Activated CD8-positive, alpha-beta memory T cell treated with anti-CD3 and anti-CD28 coated beads, Interleukin-2, amount 50 U/mL, for 48 hours (primary cell): ENCODE data around the gene ZNF280A.
"Not testable (repeated sequence)": the region's sequence is repeated elsewhere in the genome, so short reads cannot be mapped to it uniquely, and the experiment has no call there.

Experiments
- DNase-seq: peaks from one replicate; pipeline ENCODE4 v3.0.0-alpha.2; 2020

The ZNF280A gene

DNA sequence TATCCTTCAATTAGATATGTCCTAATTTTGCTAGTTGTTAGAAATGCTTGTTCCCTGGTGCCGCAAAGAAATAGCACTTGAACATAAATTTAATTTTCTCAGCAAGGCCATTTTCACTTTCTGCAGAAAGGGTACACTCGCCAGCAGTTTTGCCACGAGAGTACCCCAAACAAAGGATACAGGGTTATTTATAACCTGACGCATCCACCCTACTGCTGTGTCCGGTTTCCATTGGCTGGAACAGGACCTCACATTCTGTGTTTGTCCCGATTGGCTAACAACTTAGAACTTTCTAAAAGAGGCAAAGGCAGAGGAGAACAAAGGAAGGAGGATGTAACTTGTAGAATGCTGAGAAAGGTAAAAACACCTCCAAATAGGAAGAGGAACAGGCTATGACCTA, 10.2 kb downstream of the ZNF280A start:
- not testable (repeated sequence) for DNase-seq

DNA sequence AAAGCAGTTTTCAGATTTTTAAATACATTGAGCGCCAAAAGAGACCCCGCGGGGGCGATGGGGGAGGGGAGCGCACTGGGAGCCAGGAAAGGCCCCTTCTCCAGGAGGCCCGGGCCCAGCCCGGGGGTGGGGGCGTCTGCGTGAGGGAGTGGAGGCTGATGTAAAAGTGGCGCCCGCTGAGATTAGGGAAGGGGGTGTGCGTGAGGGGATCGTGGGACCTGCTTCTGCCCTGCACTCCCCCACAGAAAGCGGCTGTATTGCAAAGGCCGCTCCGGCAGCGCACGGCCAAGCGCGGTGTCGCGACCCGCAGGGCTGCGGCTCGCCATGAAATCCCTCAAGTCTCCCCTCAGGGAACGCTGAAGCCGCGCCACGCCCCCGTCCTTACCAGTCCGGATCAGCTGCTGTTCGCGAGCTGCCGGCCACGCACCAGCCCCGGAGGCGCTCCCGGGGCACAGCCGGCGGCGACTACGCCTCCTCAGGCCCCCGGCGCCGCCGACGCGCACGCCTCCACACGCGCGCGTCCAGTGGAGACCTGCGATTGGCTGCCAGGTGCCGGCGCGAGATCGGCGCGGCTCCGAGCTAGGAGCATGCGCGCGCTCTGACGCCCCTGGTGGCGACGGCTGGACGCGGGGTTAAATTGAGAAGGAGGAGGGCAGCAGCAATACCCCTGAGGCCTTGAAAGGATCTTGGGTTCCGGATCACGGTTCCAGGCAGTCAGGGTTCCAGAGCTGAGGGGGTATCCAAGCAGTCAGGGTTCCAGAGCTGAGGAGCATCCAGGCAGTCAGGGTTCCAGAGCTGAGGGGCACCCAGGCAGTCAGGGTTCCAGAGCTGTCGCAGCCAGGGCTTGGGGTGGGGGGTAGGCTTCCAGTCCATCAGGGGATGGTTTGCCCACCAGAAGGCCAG, 11.5 kb downstream of the ZNF280A start, which contains the start of gene ZNF280B:
Gene ZNF280B, minus strand, starts transcription at position 469 of the 903 bp plus-strand sequence. CDS start 19,344 bp downstream, outside the sequence.
- peak; percentile 91 for DNase-seq

DNA sequence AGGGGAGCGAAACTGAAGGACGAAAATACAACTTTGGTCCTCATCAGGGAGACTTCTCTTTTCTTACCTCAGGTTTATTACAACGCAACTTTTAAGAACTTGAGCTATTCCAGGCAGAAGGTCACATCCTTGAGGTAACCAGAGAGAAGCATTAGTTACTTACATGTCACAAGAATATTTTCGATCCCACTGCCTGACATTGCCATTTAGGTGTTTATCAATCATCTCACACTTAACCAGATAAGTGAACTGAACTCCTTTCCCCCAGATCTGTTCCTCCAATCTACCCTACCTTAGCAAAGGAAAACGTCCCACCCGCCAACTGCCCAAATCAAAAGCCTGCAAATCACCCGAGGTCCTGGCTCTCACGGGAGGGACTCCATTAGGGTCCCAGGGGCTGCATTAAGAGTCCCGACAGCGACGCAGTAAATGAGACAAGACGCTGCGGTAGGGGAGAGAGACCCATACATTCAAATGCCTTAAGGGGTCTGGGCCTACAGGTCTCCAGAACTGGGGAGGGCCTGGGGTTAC, 12.3 kb downstream of the ZNF280A start:
- DNase-seq: no peak

DNA sequence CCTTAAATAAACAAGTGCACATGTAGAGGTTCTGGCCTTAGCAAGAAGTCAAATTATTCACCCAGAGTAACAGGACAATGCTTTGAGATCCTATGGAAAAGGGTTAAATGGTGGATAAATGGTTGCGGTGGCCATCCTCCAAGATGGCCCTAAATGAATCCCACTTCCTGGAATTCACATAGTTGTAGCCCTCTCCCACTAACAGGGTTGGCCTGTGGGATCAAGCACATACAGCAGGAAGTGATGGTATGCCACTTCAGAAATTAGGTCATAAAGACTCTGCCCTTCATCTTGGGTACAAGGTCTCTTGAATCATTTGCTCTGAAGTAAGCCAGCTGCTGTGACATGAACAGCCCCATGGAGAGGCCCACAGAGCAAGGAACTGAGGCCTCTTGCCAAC, 13.3 kb downstream of the ZNF280A start:
- DNase-seq: no peak

DNA sequence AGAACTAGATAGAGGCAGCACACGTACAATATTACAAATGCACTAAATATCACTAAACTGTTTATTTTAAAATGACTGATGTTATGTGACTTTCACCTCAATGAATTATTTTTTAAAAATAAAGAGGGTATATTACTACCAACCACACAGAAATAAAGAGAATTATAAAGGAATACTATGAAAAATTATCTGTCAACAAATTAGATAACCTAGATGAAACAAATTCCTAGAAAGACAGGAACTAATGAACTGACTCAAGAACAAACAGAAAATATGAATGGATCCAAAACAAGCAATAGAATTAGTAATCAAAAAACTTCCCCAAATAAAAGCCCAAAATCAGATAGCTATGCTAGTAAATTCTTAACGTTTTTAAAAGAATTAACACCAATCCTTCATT, 21.8 kb downstream of the ZNF280A start:
- DNase-seq: no peak

DNA sequence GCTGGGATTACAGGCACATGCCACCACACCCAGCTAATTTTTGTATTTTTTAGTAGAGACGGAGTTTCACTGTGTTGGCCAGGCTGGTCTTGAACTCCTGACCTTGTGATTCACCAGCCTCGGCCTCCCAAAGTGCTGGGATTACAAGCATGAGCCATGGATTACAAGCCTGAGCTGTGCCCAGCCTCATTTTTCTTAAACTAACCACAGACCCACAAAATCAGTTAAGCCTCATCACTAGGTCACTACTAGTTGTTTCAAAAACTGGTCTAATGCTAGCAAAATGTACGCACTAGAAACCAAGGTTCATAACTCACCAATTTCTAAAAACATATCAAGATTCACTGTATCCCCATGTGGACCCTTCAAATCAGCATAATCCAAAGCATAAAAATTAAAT, 28.5 kb downstream of the ZNF280A start:
- not testable (repeated sequence) for DNase-seq

DNA sequence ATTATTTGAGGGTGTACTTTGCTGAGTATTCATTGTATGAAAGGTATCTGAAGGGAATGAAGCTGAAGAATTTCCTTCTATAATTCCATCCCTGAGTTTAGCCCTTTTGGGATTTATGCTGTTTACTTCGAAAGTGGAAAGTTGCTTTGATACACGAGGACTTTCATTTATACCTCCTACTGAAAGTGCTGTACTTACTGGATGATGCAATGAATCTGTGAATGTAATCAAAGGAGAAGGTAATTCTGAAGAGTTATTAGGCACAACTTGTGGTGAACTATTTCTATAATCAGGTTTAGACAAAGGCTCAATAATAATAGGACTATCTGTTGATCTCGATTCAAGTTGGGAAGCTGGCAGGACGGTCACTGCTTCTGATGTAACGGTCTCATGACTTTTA, 31.3 kb downstream of the ZNF280A start:
- no peak for DNase-seq

DNA sequence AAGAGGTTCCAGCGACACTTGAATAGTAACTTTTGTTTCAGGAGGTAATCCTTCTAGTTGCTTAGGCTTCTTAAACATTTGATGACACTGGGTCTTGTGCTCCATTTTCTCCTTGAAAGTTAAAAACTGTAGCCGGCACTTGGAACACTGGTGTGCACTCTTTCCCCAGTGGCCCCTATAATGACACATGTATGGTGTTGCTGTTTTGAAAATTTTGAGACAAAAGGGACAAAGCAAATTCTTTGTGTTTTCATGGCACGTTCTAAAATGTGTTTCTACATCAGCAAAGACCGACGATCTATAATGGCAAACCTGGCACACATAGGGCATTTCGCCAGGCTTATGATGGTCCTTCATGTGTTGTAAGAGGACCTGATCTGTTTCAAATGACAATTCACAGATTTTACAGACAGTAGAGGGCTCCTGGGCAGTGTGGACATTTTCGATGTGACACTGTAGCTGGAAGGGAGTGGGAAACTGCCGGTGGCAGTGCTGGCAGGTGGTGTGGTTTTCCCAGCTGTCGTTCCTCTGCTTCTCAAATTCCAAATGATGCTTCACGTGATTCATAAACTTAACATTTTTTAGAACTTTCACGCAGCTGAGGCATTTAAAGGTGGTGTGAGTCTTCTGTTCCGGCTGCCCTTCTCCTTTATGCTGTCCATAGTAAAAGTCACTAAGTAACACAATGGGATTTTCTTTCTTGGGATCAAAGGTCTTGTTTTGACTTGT, 32.0 kb downstream of the ZNF280A start:
- DNase-seq: no peak

DNA sequence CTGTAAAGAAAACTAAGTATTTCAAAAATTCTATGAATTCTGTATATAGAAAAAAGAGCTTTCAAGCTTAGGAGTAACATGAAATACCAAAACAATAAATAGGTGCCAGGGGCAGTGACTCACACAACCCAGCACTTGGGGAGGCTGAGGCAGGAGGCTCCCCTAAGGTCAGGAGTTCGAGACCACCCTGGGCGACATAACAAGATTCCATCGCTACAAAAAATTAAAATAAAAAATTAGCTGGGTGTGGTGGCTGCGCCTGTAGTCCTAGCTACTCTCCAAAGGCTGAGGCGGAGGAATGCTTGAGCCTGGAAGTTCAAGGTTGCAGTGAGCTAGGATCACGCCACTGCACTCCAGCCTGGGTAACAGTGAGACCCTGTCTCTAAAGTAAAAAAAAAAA, 33.0 kb downstream of the ZNF280A start:
- DNase-seq: no peak

DNA sequence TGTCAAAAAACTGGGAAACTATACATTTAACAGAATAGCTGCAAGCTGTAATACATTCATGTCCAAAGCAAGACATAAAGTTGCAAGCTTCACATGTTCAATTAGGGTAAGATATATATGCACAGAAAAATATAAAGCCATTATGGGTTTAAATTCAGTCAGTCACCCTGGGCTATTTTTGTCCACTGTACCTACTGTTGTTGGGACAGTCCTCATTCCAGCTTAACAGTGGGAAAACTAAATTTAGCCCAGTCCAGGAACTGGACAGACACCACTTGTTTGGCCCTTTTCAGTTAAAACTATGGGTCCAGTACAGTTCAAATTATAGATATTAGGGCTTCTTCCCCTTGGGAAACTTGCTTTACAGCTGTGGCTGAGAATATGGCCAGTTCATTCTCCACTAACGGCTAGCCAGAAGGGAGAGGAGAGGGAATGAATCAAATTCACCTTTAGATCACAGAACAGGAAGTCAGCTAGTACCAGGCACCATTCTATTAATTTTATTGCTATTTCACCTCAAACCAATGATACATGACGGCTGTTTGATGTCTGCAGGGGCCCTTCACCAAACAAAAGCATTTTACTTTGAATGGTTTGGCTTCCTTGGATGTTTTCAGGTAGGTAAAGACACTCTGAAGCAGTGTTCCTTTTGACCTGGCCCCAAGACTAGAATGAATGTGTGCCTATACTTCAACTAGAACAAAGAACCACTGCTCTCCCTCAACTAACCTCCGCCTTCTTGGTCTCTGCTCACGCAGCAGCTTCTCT, 33.8 kb downstream of the ZNF280A start:
- DNase-seq: no peak

DNA sequence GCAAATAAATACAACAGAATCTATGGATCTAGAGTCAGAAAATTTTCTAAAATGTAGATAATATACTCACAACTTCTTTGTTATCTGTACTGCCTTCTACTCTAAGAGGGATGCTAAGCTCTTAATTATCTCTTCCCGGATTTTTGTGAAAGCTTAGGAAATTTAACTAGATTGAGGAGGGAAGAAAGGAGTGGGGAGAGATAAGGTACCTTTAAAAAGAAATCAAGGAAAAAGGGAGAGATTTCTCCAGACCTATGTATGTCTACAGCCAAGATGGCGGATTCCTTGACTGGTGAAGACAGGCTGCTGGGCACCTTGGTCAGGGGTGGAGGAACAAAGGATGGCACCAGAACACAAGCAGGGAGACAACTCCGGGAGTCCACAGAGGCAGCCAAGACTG, 34.5 kb downstream of the ZNF280A start:
- no peak for DNase-seq

DNA sequence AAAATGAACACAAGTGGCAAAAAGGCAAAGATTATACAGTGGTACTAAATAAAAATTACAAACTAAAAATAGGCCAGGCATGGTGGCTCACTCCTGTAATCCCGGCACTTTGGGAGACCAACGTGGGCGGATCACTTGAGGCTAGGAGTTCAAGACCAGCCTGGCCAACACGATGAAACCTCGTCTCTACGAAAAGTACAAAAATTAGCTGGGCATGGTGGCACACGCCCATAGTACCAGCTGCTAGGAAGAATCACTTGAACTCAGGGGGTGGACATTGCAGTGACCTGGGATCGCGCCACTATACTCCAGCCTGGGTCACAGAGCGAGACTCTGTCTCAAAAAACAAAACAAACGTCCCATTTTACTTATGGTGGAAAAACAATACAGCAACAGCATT, 36.0 kb downstream of the ZNF280A start:
- DNase-seq: no peak

DNA sequence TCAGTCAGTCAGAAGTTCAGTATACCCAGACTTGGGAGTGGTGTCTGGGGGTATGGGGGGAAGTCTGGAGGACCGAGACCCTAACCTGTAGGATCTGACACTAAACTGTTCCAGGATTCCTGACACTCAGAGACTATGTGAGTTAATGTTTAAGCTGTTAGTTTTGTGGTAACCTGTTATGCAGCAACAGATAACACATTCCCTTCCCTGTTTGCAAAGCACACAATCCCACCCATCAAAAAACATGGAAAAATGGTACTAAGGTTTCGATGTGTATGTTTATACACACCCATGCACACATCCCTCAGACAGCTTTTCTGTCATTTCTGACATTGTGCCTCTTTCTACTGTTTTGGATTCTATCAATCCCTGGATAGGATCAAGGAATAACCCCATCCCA, 39.1 kb downstream of the ZNF280A start:
- no peak for DNase-seq

DNA sequence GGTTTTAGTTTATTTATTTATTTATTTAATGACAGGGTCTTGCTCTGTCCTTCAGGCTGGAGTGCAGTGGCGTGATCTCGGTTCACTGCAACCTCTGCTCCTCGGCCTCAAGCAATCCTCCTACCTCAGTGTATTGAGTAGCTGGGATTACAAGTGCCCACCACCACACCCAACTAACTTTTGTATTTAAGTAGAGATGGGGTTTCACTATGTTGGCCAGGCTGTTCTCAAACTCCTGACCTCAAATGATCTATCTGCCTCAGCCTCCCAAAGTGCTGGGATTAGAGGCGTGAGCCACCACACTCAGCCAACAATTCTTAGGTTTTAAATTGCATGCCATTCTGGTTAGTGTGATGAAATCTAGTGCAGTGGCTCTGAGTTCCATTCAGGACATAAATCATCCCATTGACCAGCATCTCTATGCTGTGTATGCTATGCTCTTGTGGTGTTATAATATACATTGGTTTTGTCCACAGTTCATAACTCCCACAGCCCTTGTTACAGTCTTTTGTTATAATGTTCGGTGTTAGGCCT, 40.0 kb downstream of the ZNF280A start:
- DNase-seq: no peak

DNA sequence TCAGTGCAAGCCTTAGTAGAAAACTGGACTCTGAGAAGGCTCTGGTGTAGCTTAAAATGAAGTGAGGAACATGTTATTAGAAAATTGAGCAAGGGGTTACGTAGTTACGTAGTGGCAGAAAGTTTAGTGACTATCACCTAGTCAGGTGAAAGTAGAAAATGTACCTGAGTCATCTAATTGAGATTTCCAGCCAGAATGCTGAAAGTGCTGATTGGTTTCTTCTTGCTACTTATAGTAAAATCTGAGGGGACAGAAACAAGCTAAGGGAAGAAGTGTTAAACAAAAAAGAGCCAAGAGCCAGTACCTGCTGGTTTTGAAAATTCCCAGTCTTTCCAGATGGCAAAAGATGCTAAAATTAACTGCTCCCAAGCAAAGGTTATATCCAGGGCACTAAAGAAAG, 41.0 kb downstream of the ZNF280A start:
- no peak for DNase-seq

DNA sequence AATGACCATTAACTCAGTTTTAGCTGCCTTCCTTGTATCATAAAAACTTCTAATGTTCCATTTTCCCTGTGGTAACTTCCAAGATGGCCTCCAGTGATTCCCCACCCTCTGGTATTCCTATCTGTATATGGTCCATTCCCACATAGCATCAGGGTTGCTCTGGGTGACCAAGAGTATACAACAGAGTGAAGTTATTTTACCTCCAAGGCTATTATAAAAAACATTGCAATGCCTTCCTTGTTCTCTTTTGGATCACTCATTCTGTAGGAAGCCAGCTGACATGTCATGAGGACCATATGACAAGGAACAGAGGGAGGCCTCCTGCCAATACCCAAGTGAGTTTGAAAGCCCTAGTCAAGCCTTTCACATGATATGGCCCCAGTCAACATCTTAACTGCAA, 41.6 kb downstream of the ZNF280A start:
- DNase-seq: no peak

DNA sequence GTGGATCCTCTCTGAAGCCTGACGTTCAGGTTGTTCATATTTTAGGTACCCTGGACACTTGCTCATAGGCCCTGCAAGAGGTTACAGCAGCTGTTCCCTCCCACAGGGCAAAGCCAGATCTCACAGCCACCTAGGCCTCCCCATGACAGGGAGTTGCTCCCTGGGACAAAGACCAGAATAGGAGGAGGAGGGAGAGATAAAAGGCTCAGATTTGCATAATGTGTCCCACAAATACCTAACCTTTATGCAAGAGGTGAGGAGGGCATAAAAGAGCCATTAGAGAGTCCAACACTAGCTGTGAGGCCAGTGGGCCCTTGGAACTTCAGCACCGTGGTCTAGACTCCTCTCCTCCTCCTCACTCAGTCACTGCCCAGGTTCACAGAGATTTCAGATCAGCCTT, 45.3 kb downstream of the ZNF280A start:
- DNase-seq: no peak

DNA sequence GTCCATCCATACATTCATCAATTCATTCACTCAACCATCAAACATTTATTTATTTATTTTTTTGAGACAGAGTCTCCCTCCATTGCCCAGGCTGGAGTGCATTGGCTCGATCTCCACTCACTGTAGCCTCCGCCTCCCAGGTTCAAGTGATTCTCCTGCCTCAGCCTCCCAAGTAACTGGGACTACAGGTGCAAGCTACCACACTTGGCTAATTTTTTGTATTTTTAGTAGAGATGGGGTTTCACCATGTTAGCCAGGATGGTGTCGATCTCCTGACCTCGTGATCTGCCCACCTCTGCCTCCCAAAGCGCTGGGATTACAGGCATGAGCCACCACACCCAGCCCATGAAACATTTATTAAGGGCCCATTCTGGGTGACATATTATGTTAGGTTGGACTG, 49.0 kb downstream of the ZNF280A start:
- DNase-seq: not testable (repeated sequence)

DNA sequence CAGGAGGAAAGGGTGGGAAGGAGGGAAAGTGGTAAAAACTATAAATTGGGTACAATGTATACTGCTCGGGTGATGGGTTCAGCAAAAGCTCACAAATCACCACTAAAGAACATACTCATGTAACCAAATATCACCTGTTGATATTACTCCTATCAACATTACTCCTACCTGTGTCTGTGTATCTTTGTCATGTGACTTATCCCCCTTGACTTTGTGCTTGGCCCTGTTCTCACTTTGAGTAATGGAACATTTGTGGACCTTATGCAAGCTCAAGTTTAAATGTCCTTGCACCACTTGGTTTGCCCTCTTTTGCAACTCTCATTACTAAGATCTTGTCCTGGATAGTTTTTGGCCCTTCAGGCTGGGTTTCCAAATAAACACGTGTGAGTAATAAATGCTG, 50.5 kb downstream of the ZNF280A start:
- DNase-seq: no peak

DNA sequence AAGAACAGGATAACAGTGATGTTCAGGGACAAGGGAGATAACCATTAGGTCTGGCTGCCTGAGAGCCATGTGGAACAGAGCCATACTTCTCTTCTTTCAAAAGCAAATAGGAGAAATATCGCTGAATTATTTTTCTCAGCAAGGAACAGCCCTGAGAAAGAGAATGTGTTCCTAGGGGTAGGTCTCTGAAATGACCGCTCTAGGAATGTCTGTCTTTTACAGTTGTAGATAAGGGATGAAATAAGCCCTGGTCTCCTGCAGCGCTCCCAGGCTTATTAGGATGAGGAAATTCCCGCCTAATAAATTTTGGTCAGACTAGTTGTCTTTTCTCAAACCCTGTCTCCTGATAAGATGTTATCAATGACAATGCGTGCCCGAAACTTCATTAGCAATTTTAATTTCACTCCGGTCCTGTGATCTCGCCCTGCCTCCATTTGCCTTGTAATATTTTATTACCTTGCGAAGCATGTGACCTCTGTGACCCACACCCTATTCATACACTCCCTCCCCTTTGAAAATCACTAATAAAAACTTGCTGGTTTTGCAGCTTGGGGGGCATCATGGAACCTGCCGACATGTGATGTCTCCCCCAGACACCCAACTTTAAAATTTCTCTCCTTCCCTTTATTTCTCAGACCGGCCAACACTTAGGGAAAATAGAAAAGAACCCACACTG, 51.1 kb downstream of the ZNF280A start:
- DNase-seq: not testable (repeated sequence)

DNA sequence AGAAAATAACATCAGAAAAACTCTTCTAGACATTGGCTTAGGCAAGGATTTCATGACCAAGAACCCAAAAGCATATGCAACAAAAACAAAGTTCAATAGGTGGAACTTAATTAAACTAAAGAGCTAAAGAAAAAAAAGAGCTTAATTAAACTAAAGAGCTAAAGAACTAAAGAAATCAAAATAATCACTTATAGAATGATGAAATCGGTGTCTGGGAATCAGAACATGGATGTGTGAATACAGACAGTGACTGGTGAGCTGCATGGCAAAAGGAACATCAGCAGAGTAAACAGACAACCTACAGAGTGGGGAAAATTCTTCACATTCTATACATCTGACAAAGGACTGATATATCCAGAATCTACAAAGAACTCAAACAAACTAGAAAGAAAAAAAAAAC, 53.0 kb downstream of the ZNF280A start:
- DNase-seq: no peak

DNA sequence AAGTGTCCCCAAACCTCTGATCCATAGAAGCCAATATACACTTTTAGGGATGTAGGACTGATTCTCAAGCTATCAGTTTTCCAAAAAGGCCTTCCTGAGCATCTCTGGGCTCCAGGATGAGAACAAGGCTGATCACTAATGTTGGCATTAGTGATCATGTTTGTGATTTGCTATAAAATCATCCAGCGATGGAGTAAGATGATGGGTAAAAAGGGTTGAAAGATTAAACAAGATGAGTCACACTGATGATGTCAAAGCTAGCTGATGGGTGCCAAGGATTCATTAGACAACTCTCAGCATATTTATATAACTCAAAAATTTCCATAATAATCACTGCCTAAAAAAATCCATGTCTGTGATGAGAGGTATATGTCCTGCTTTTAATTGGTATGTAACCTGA, 54.3 kb downstream of the ZNF280A start:
- no peak for DNase-seq
